ENCODE results near the gene RHOD. TPM values are rescaled to one million over a fixed set of nuclear protein-coding genes. Genes with fewer than 3 reads are reported as not detected.

RHOD gene
- total and polyA plus RNA-seq, 2 experiments from 2014 or later: 43.3 to 77.6 TPM

DNA sequence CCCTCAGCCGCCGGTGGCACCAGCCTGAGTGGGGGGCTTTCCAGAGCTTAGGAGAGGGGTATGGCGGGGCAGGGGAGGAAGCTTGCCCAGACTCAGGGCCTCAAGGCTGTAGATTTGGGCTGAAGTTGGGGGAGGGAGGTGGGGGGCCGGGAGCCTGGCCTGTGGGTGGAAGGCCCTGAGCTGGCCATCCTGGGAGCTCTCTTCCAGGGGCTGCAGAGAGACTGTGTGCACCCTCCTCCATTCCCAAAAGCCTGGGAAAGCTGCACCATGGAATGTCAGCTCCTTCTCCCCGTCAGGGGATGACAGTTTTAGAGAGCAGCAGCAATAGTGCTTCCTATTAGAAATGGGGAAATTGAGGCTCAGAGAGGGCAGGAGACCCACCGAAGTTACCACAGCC lies 32.7 kb upstream of the RHOD start:
- no peak overlapping the region for H2AFZ ChIP-seq
- no peaks in the 10 kb centered on the region for H3K79me2 ChIP-seq
- peak overlapping the region; percentile 90 for H3K4me2 ChIP-seq
- no peaks in the 10 kb centered on the region for H4K20me1 ChIP-seq (ENCODE audit: insufficient read depth, poor library complexity, severe bottlenecking)
- H3K27me3 ChIP-seq: peaks cover 33% of the 10 kb centered on the region
- TF ChIP-seq, protein P1, sequence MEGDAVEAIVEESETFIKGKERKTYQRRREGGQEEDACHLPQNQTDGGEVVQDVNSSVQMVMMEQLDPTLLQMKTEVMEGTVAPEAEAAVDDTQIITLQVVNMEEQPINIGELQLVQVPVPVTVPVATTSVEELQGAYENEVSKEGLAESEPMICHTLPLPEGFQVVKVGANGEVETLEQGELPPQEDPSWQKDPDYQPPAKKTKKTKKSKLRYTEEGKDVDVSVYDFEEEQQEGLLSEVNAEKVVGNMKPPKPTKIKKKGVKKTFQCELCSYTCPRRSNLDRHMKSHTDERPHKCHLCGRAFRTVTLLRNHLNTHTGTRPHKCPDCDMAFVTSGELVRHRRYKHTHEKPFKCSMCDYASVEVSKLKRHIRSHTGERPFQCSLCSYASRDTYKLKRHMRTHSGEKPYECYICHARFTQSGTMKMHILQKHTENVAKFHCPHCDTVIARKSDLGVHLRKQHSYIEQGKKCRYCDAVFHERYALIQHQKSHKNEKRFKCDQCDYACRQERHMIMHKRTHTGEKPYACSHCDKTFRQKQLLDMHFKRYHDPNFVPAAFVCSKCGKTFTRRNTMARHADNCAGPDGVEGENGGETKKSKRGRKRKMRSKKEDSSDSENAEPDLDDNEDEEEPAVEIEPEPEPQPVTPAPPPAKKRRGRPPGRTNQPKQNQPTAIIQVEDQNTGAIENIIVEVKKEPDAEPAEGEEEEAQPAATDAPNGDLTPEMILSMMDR (IDR thresholded peaks at IDR 0.05; ENCODE audit: poor library complexity): no peak
- TF ChIP-seq EZH2 (IDR thresholded peaks at IDR 0.05; ENCODE audit: borderline replicate concordance) (peak; percentile 51), EZH2phosphoT487 (IDR thresholded peaks at IDR 0.05; ENCODE audit: low read depth, severe bottlenecking, unreplicated experiment) (no peak)
- H3K9me3 ChIP-seq (ENCODE audit: low read depth): no peaks in the 10 kb centered on the region
- peaks cover 3% of the 10 kb centered on the region for H3K4me1 ChIP-seq (ENCODE audit: insufficient read depth)
- no peak overlapping the region for H3K27ac ChIP-seq
- 59% methylated on average over 5 of the region's 6 CpGs for WGBS (ENCODE audit: low lambda C conversion rate, missing lambda C conversion rate)
- no peaks in the 10 kb centered on the region for H3K9me2 ChIP-seq (replicated peaks; ENCODE audit: insufficient read depth)
- no peaks in the 10 kb centered on the region for H3K36me3 ChIP-seq (replicated peaks; ENCODE audit: insufficient read depth, low read depth)
- no peak overlapping the region for H3K4me3 ChIP-seq
- DNase-seq (ENCODE audit: low spot score): no peak

DNA sequence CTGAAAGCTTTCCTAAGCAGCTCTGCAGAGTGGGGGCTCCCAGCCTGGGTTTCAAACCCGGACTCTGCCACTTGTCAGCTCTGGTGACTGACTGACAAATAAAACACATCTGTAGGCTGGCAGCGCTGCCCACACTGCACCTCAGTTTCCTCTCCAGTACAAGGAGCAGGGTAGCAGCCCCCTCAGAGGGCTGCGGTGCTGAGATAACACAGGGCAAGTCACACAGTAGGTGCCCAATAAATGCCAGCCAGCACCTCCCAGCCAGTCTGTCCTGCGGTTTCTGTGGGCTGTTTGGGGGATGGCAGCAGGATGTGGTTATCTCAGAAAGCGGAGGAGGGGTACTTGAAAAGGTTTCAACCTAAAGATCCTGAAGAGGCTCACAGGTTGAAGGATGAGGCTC lies 32.2 kb upstream of the RHOD start:
- Histone ChIP-seq H3K27me3 (peaks cover 33% of the 10 kb centered on the region), H3K4me2 (no peak overlapping the region)

DNA sequence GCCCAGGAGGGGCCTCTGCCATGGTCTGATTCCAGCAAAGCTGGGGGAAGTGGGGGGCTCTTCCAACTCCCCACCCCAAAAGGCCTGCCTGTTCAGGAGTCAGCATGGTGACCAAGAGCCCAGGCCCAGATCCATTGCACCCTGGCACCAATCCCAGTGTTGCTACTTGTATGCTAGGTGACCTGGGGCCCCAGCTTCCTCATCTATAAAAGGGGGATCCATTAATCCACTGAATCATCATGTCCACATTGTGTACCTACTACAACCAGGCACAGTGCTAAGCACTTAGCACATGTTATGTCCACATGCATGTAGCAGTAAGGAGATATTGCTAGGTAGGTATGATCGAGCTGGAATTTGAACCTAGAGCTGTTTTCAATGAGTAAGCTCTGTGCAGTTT lies 31.7 kb upstream of the RHOD start:
- Histone ChIP-seq H3K4me1 (ENCODE audit: insufficient read depth) (peaks cover 3% of the 10 kb centered on the region), H2AFZ (no peak overlapping the region), H3K79me2 (no peaks in the 10 kb centered on the region), H3K36me3 (replicated peaks; ENCODE audit: insufficient read depth, low read depth) (no peaks in the 10 kb centered on the region), H4K20me1 (ENCODE audit: insufficient read depth, poor library complexity, severe bottlenecking) (no peaks in the 10 kb centered on the region), H3K9me3 (ENCODE audit: low read depth) (no peaks in the 10 kb centered on the region), H3K27ac (no peak overlapping the region), H3K27me3 (peaks cover 33% of the 10 kb centered on the region), H3K9me2 (replicated peaks; ENCODE audit: insufficient read depth) (no peaks in the 10 kb centered on the region), H3K4me3 (no peak overlapping the region), H3K4me2 (no peak overlapping the region)
- TF ChIP-seq, protein P1 (IDR thresholded peaks at IDR 0.05; ENCODE audit: poor library complexity): no peak
- no peak for TF ChIP-seq EZH2phosphoT487 (IDR thresholded peaks at IDR 0.05; ENCODE audit: low read depth, severe bottlenecking, unreplicated experiment)
- WGBS (ENCODE audit: low lambda C conversion rate, missing lambda C conversion rate): 81% methylated on average over 1 of the region's 1 CpG
- DNase-seq (ENCODE audit: low spot score): no peak

More for the DNA sequence above, 32.2 kb upstream of the RHOD start:
- TF ChIP-seq EZH2 (IDR thresholded peaks at IDR 0.05; ENCODE audit: borderline replicate concordance) (no peak), EZH2phosphoT487 (IDR thresholded peaks at IDR 0.05; ENCODE audit: low read depth, severe bottlenecking, unreplicated experiment) (no peak)
- TF ChIP-seq, protein P1 (IDR thresholded peaks at IDR 0.05; ENCODE audit: poor library complexity): no peak
- WGBS (ENCODE audit: low lambda C conversion rate, missing lambda C conversion rate): 85% methylated on average over 5 of the region's 5 CpGs
- Histone ChIP-seq H3K9me2 (replicated peaks; ENCODE audit: insufficient read depth) (no peaks in the 10 kb centered on the region), H3K27ac (no peak overlapping the region), H3K36me3 (replicated peaks; ENCODE audit: insufficient read depth, low read depth) (no peaks in the 10 kb centered on the region), H3K9me3 (ENCODE audit: low read depth) (no peaks in the 10 kb centered on the region), H2AFZ (no peak overlapping the region), H4K20me1 (ENCODE audit: insufficient read depth, poor library complexity, severe bottlenecking) (no peaks in the 10 kb centered on the region), H3K4me3 (no peak overlapping the region), H3K79me2 (no peaks in the 10 kb centered on the region), H3K4me1 (ENCODE audit: insufficient read depth) (peaks cover 3% of the 10 kb centered on the region)
- DNase-seq (ENCODE audit: low spot score): no peak

DNA sequence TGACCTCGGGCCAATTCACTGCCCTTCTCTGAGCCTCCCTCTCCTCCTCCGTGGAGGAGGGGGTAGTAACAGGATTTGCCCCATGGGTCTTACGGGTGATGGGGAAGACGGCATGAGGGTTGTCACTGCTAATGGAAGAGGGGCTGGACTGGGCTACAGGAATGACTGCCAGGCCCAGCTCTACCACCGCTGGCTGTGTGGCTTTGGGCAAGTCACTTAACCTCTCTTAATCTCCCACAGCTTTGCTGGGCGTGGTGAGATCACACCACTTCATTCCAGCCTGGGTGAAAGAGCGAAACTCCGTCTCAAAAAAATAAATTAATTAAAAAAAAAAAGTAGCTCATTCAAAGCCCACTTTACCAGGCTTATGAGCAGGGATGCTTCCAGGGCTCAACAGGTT lies 30.9 kb upstream of the RHOD start:
- no peak overlapping the region for H3K27ac ChIP-seq
- no peak overlapping the region for H3K4me3 ChIP-seq
- no peaks in the 10 kb centered on the region for H3K9me2 ChIP-seq (replicated peaks; ENCODE audit: insufficient read depth)
- no peaks in the 10 kb centered on the region for H3K36me3 ChIP-seq (replicated peaks; ENCODE audit: insufficient read depth, low read depth)
- H3K9me3 ChIP-seq (ENCODE audit: low read depth): no peaks in the 10 kb centered on the region
- H3K4me1 ChIP-seq (ENCODE audit: insufficient read depth): peaks cover 3% of the 10 kb centered on the region
- no peak overlapping the region for H3K4me2 ChIP-seq
- no peaks in the 10 kb centered on the region for H3K79me2 ChIP-seq
- H4K20me1 ChIP-seq (ENCODE audit: insufficient read depth, poor library complexity, severe bottlenecking): no peaks in the 10 kb centered on the region
- H2AFZ ChIP-seq: no peak overlapping the region
- DNase-seq (ENCODE audit: low spot score): no peak
- 87% methylated on average over 8 of the region's 8 CpGs for WGBS (ENCODE audit: low lambda C conversion rate, missing lambda C conversion rate)
- peaks cover 33% of the 10 kb centered on the region for H3K27me3 ChIP-seq
- TF ChIP-seq EZH2phosphoT487 (IDR thresholded peaks at IDR 0.05; ENCODE audit: low read depth, severe bottlenecking, unreplicated experiment) (no peak), EZH2 (IDR thresholded peaks at IDR 0.05; ENCODE audit: borderline replicate concordance) (no peak)
- TF ChIP-seq, protein P1 (IDR thresholded peaks at IDR 0.05; ENCODE audit: poor library complexity): no peak

All from hepatocyte (in vitro differentiated cells).